ENCODE data around the gene ULK4. TPM values are rescaled to one million over a fixed set of nuclear protein-coding genes. Genes with fewer than 3 reads are reported as not detected.

Gene ULK4
- polyA plus RNA-seq, 1 of the 3 experiments (the other 2 are of a cell fraction) = 6.2 TPM

- Histone ChIP-seq H4K20me1 (ENCODE audit: insufficient read depth) (no peaks in the 10 kb centered on the region), H3K4me2 (no peak overlapping the region), H3K4me3 (ENCODE audit: low read depth in 2 of 2, low read length in 1 of 2) (no peak overlapping the region), H3K4me1 (ENCODE audit: control insufficient read depth in 1 of 2, insufficient read depth in 2 of 2, low read depth in 1 of 2, low read length in 1 of 2) (peaks cover 0 to 7% of the 10 kb centered on the region in 2 experiments; a peak in 2 of 4 replicates), H3K79me2 (ENCODE audit: insufficient read depth) (no peaks in the 10 kb centered on the region), H3K36me3 (replicated peaks in 1 of 2; ENCODE audit: control insufficient read depth in 1 of 2, insufficient read depth in 2 of 2, low read length in 1 of 2) (no peaks in the 10 kb centered on the region), H3K27me3 (ENCODE audit: insufficient read depth) (no peaks in the 10 kb centered on the region), H2AFZ (ENCODE audit: low read depth) (no peak overlapping the region), H3K9me3 (no peaks in the 10 kb centered on the region), H3K27ac (ENCODE audit: low read depth in 2 of 2, low read length in 1 of 2) (no peak overlapping the region), H3K9me2 (no peaks in the 10 kb centered on the region), H3K9ac (no peak overlapping the region), H3F3A (replicated peaks; ENCODE audit: insufficient read depth) (no peaks in the 10 kb centered on the region)
- WGBS (ENCODE audit: low lambda C conversion rate) = 69% methylated on average over 4 of the region's 4 CpGs
- ChIA-PET POLR2A (no interaction called here), CTCF (no interaction called here)
- TF ChIP-seq GATA2 (CRISPR knock-in tag; IDR thresholded peaks at IDR 0.05) = no peak
- no peak for TF ChIP-seq MEF2A (IDR thresholded peaks at IDR 0.05; ENCODE audit: borderline replicate concordance, low read depth)
- TF ChIP-seq IRF3 (IDR thresholded peaks at IDR 0.05; ENCODE audit: low read depth, low read length) = no peak
- TF ChIP-seq MAX (IDR thresholded peaks at IDR 0.05; ENCODE audit: low read depth) = no peak
- no peak for TF ChIP-seq RAD21 (IDR thresholded peaks at IDR 0.05; ENCODE audit: low read length)
- TF ChIP-seq RXRA (IDR thresholded peaks at IDR 0.05; ENCODE audit: borderline replicate concordance, low read depth) = no peak
- no peak for DNase-seq
Measured at GRCh38 chr3:41460736-41461135, 501.2 kb downstream of the ULK4 start.

- 79% methylated on average over 4 of the region's 4 CpGs for WGBS (ENCODE audit: low lambda C conversion rate)
- no peak overlapping the region for H2AFZ ChIP-seq (ENCODE audit: low read depth)
- H3K9me3 ChIP-seq = no peaks in the 10 kb centered on the region
- DNase-seq = no peak
- H3K27ac ChIP-seq (ENCODE audit: low read depth in 2 of 2, low read length in 1 of 2) = no peak overlapping the region
- no peaks in the 10 kb centered on the region for H3K9me2 ChIP-seq
- POLR2A ChIA-PET = no interaction called here
- H3K9ac ChIP-seq = no peak overlapping the region
- H3K4me3 ChIP-seq (ENCODE audit: low read depth in 2 of 2, low read length in 1 of 2) = no peak overlapping the region
- no peaks in the 10 kb centered on the region for H3K36me3 ChIP-seq (replicated peaks in 1 of 2; ENCODE audit: control insufficient read depth in 1 of 2, insufficient read depth in 2 of 2, low read length in 1 of 2)
- H3K4me2 ChIP-seq = no peak overlapping the region
- no peaks in the 10 kb centered on the region for H4K20me1 ChIP-seq (ENCODE audit: insufficient read depth)
- no peaks in the 10 kb centered on the region for H3K79me2 ChIP-seq (ENCODE audit: insufficient read depth)
- TF ChIP-seq USF1 (IDR thresholded peaks at IDR 0.05; ENCODE audit: borderline replicate concordance, low read depth) (no peak), EP300 (IDR thresholded peaks at IDR 0.05; ENCODE audit: borderline replicate concordance in 1 of 2, low read depth in 1 of 2, low read length in 1 of 2) (no peak), TEAD4 (IDR thresholded peaks at IDR 0.05; ENCODE audit: borderline replicate concordance, insufficient read depth) (no peak), JUND (IDR thresholded peaks at IDR 0.05) (no peak), POLR2AphosphoS5 (IDR thresholded peaks at IDR 0.05; ENCODE audit: low read depth, low read length) (no peak), TCF12 (IDR thresholded peaks at IDR 0.05) (no peak), RXRA (IDR thresholded peaks at IDR 0.05; ENCODE audit: borderline replicate concordance, low read depth) (no peak), TAF1 (IDR thresholded peaks at IDR 0.05; ENCODE audit: borderline replicate concordance, low read depth, low read length) (no peak), EZH2phosphoT487 (IDR thresholded peaks at IDR 0.05; ENCODE audit: borderline replicate concordance, low read depth) (no peak), FOSL2 (IDR thresholded peaks at IDR 0.05; ENCODE audit: borderline replicate concordance, low read depth) (no peak), GATA2 (CRISPR knock-in tag; IDR thresholded peaks at IDR 0.05) (no peak), MEF2A (IDR thresholded peaks at IDR 0.05; ENCODE audit: borderline replicate concordance, low read depth) (no peak), SMC3 (IDR thresholded peaks at IDR 0.05; ENCODE audit: low read depth, low read length) (no peak), SIN3A (IDR thresholded peaks at IDR 0.05; ENCODE audit: borderline replicate concordance, low read depth, low read length) (no peak), RFX5 (IDR thresholded peaks at IDR 0.05; ENCODE audit: low read length) (no peak), RAD21 (IDR thresholded peaks at IDR 0.05; ENCODE audit: low read length) (no peak), CTCF (IDR thresholded peaks at IDR 0.05) (no peak), MAX (IDR thresholded peaks at IDR 0.05; ENCODE audit: low read depth) (no peak)
- CTCF ChIA-PET = no interaction called here
- H3K4me1 ChIP-seq (ENCODE audit: control insufficient read depth in 1 of 2, insufficient read depth in 2 of 2, low read depth in 1 of 2, low read length in 1 of 2) = no peaks in the 10 kb centered on the region; a peak in 1 of 4 replicates
- H3F3A ChIP-seq (replicated peaks; ENCODE audit: insufficient read depth) = no peaks in the 10 kb centered on the region
- no peaks in the 10 kb centered on the region for H3K27me3 ChIP-seq (ENCODE audit: insufficient read depth)
Measured at GRCh38 chr3:41457176-41457575, 504.7 kb downstream of the ULK4 start.
